NT2/D1 (cell line): ENCODE data around the gene FRMPD1.

Experiments
- SUZ12 ChIP-seq: IDR thresholded peaks from 2 replicates; pipeline ENCODE4 v1.6.1; 2011; ENCODE audit not compliant: insufficient read length, insufficient read depth; ENCODE audit errors: extremely low read depth
- YY1 ChIP-seq: IDR thresholded peaks from 2 replicates; pipeline ENCODE4 v1.6.1; 2011; ENCODE audit not compliant: insufficient read length, insufficient read depth
- ZNF274 ChIP-seq: IDR thresholded peaks from 2 replicates; pipeline ENCODE4 v1.6.1; 2011; ENCODE audit warnings: mild to moderate bottlenecking, low read depth, low read length

GRCh38 chr9:37625758-37626147, 25.0 kb upstream of the FRMPD1 start:
- no peak for TF ChIP-seq YY1
- no peak for TF ChIP-seq SUZ12
- no peak for TF ChIP-seq ZNF274
